ENCODE data around the gene PROK2.

The PROK2 gene

DNA sequence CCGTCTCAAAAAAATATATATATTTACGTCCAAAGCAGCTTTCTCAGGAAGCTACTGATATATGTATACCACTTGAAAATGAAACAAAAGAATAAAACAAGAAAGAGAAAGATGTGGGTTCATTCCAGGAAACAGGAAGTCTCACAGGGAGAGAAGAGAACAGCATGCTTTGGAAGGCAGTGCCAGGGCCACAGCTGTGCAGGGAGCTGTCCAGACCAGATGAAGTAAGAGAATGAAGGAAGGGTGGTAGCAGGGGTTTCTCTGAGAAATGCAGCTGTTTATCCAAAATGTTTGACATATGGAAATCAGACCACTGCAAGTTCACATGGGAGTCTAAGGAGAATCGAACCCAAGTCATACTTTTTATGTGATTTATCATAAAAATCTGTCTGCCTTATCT is 40.2 kb downstream of the PROK2 start:
- peaks cover 3% of the 10 kb centered on the region for H3K4me1 Mint-ChIP-seq
- H3K27me3 Mint-ChIP-seq, result peaks cover 10% of the 10 kb centered on the region
- H3K4me3 Mint-ChIP-seq, result no peak overlapping the region
- peaks cover 24% of the 10 kb centered on the region for H3K9me3 Mint-ChIP-seq
- H3K27ac Mint-ChIP-seq, result no peak overlapping the region
- CTCF ChIA-PET, result interaction anchor here (0.6 kb wide), 1 partner anchor 95 kb away, joined by 3 read pairs; no protein-coding TSS in a partner anchor
- DNase-seq, result no peak
- H3K36me3 Mint-ChIP-seq, result peaks cover 3% of the 10 kb centered on the region

DNA sequence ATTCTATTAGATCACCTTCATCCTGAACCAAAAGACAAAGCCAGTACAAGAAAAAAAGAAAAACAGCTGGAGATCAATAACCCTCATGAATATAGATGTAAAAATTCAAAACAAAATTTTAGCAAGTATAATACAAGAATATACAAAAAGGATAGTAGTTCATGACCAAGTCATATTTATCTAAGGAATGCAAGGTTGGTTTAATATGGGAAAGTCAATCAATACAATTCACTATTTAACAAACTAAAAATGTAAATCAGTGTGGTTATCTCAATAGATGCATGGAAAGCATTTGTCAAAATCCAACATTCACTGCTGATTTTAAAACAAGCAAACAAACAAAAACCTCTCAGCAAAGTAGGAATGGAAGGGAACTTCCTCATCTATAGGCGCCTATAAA is 42.3 kb downstream of the PROK2 start:
- H3K27me3 Mint-ChIP-seq, result peaks cover 18% of the 10 kb centered on the region
- peaks cover 25% of the 10 kb centered on the region for H3K9me3 Mint-ChIP-seq
- peaks cover 3% of the 10 kb centered on the region for H3K4me1 Mint-ChIP-seq
- CTCF ChIA-PET, result interaction anchor here (1.1 kb wide), 1 partner anchor 13 kb away, joined by 3 read pairs; no protein-coding TSS in a partner anchor
- H3K4me3 Mint-ChIP-seq, result no peak overlapping the region
- H3K27ac Mint-ChIP-seq, result no peak overlapping the region
- peaks cover 3% of the 10 kb centered on the region for H3K36me3 Mint-ChIP-seq
- DNase-seq, result no peak

DNA sequence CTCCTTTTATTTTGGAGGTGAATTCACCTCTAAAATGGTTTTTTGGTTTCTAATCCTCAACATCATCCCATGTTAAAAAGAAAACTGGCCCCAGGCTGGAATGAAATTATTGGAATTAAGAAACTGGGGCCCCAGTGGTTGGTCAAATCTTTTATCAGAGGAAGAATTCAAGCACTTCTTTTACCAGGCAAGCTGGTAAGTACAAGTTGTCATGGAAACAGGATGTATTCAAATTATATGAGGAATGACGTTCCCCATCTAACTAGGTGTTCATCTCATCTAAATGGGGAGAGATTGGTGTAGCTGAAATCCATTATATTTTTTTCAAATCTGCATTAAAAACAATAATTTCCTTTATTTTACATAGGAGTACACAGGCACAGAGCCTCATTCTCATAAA is 50.1 kb downstream of the PROK2 start:
- peaks cover 3% of the 10 kb centered on the region for H3K9me3 Mint-ChIP-seq
- CTCF ChIA-PET, result no interaction called here
- peaks cover 2% of the 10 kb centered on the region for H3K36me3 Mint-ChIP-seq
- no peak overlapping the region for H3K4me3 Mint-ChIP-seq
- H3K27ac Mint-ChIP-seq, result no peak overlapping the region
- no peak for DNase-seq
- H3K27me3 Mint-ChIP-seq, result peaks cover 20% of the 10 kb centered on the region
- H3K4me1 Mint-ChIP-seq, result peaks cover 15% of the 10 kb centered on the region

DNA sequence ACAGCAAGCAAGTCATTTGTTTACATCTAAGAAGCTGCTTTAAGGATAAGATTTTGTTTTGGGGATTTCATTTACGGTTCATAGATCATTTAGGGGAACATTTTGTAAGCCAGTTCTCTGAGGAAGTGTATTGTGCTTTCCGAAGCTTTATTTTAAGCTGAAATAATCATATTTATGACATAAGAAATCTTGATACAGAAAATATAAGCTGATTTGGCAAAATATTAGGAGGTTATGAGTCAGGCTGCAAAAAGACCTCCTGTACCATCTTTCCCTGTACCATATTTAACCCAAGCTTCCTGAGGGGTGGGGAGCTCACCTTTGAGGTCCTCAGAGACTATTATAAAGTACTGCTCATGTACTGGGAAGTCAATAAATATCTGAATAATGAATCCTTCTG is 51.6 kb downstream of the PROK2 start:
- Mint-ChIP-seq H3K4me3 (no peak overlapping the region), H3K4me1 (peaks cover 30% of the 10 kb centered on the region), H3K27ac (no peak overlapping the region), H3K36me3 (peaks cover 2% of the 10 kb centered on the region), H3K27me3 (peaks cover 13% of the 10 kb centered on the region), H3K9me3 (peaks cover 3% of the 10 kb centered on the region)
- no peak for DNase-seq
- CTCF ChIA-PET, result interaction anchor here (0.7 to 1.1 kb wide), 4 partner anchors 125 to 130 kb away, joined by 3 to 6 read pairs (median 4); no protein-coding TSS in a partner anchor

DNA sequence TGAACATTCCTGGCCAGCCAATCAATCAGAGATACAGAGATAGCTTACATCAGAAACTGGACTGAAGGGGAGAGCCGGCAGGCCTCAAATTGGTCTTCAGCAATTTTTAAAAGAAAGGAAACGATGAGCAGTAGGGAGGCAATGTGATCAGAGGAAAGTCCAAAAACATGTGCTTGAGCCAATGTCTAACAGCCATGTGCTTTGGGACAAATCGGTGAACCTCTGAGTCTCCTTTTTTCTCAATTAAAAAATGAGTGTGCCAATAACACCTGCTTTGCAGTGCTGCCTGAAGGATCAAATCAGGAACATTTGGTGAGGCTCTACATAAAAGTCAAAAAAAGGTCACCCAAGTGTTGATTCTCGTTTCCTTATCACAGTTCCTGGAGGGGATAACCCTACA is 52.3 kb downstream of the PROK2 start:
- no peak for DNase-seq
- H3K27ac Mint-ChIP-seq, result no peak overlapping the region
- peaks cover 33% of the 10 kb centered on the region for H3K4me1 Mint-ChIP-seq
- peaks cover 2% of the 10 kb centered on the region for H3K36me3 Mint-ChIP-seq
- CTCF ChIA-PET, result interaction anchor here (0.9 to 6.4 kb wide), 2 partner anchors 22 to 128 kb away, joined by 3 to 39 read pairs; no protein-coding TSS in a partner anchor
- H3K4me3 Mint-ChIP-seq, result no peak overlapping the region
- peaks cover 3% of the 10 kb centered on the region for H3K9me3 Mint-ChIP-seq
- H3K27me3 Mint-ChIP-seq, result peaks cover 6% of the 10 kb centered on the region

DNA sequence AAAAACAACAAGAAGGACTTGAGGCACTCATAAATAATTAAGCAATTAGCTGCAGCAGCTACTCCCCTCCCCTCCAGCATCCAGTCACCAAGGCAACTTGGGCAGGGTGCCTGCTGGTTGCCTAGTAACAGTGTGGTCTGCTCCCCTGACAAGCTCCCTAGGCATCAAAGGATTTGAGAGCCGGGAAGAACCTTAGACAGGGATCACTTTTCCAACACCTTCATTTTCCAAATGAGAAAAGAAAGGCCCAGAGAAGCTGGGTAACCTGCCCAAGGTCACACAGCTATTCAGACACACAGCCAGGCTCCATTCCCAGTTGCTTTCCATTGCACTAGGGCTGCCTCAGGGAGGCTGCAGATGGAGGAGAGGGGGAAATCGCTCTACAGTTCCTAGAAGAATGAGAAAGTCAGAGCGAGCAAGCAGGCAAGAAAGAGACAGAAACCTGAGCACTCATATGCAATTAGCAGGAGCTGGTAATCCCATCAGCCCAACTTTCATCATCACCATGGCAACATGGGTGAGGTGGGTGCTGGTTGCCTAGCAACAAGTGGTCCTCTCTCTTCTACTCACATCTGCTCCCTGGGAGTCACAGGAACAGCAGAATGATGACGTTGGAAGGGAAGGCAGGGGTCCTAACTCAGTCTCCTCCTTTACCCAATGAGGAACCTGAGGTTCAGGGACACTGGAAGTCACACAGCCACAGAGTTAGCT is 56.2 kb downstream of the PROK2 start:
- H3K36me3 Mint-ChIP-seq, result peaks cover 5% of the 10 kb centered on the region
- DNase-seq, result peak; percentile 33
- CTCF ChIA-PET, result interaction anchor here (0.6 to 6.4 kb wide), 9 partner anchors 10 to 577 kb away, joined by 3 to 39 read pairs (median 7); partner anchors contain the start of gene GPR27
- peak overlapping the region; percentile 83 for H3K27ac Mint-ChIP-seq
- H3K27me3 Mint-ChIP-seq, result peaks cover 3% of the 10 kb centered on the region
- H3K4me3 Mint-ChIP-seq, result no peak overlapping the region
- peaks cover 50% of the 10 kb centered on the region for H3K4me1 Mint-ChIP-seq
- no peaks in the 10 kb centered on the region for H3K9me3 Mint-ChIP-seq

DNA sequence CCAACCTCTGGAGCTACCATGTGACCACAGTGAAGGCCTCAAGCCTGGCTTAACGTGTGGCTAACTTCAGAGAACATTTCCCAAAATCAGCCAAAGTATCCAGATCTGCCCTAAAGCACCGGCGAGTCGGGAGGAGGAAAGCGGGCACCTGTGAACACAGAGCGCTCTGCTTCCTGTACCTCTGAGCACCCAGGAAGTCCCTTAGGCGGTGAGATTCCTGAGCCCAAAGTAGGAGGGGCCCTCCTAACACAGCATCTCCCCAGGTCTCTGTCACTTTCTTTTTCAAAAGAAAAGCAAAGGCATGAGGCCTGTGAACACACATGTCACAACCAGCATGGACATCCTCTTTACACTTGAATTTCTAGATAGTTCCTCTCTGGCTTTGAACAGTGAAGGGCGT is 58.8 kb downstream of the PROK2 start:
- DNase-seq, result peak; percentile 74
- CTCF ChIA-PET, result no interaction called here
- H3K27ac Mint-ChIP-seq, result peak overlapping the region; percentile 94
- no peaks in the 10 kb centered on the region for H3K27me3 Mint-ChIP-seq
- no peaks in the 10 kb centered on the region for H3K9me3 Mint-ChIP-seq
- peaks cover 11% of the 10 kb centered on the region for H3K36me3 Mint-ChIP-seq
- H3K4me3 Mint-ChIP-seq, result peak overlapping the region; percentile 92
- peaks cover 72% of the 10 kb centered on the region for H3K4me1 Mint-ChIP-seq

DNA sequence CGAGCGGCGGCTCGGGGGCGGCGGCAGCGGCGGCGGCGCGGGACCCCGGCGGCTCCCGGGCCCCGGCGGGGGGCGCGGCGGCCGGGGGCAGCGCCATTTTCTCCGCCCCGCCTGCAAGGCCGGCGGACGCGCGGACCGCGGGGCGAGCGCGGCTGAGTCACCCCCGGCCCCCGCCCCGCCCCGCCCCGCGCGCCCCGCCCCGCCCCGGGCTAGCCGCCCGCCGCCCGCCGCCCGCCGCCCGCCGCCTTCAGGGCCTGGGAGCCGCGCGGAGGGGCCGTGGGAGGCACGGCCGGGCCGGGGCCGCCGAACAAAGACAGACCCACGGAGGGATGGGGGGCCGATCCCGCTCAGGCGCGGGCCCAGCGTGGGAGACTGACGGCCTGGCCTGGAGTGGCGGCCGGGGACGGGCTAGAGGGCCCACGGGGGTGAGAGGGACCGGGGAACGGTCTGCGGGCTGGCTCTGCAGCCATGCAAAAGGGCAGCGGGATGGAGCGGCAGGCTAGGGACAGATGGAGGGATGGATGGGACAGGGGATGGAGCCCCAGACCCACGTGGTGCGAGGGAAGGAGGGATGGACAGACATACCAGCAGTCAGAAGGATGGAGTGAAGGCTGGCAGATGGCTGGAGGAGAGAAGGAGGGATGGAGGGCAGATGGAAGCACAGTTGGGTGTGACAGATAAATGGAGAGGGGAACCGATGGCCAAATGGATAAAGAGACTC is 59.5 kb downstream of the PROK2 start, which contains the start of gene EIF4E3:
Gene EIF4E3 (minus strand): TSS at position 132 of the 721 bp plus-strand sequence. CDS start 35 bp downstream, at position 97.
- Mint-ChIP-seq H3K4me1 (peaks cover 73% of the 10 kb centered on the region), H3K27ac (peak within 1 kb of the TSS; percentile 94), H3K36me3 (peaks cover 18% of the 10 kb centered on the region), H3K9me3 (no peaks in the 10 kb centered on the region), H3K27me3 (no peaks in the 10 kb centered on the region), H3K4me3 (peak within 1 kb of the TSS; percentile 94)
- peak; percentile 53 for DNase-seq
- CTCF ChIA-PET, result interaction anchor here (1.1 kb wide), 1 partner anchor 23 kb away, joined by 4 read pairs; no protein-coding TSS in a partner anchor

DNA sequence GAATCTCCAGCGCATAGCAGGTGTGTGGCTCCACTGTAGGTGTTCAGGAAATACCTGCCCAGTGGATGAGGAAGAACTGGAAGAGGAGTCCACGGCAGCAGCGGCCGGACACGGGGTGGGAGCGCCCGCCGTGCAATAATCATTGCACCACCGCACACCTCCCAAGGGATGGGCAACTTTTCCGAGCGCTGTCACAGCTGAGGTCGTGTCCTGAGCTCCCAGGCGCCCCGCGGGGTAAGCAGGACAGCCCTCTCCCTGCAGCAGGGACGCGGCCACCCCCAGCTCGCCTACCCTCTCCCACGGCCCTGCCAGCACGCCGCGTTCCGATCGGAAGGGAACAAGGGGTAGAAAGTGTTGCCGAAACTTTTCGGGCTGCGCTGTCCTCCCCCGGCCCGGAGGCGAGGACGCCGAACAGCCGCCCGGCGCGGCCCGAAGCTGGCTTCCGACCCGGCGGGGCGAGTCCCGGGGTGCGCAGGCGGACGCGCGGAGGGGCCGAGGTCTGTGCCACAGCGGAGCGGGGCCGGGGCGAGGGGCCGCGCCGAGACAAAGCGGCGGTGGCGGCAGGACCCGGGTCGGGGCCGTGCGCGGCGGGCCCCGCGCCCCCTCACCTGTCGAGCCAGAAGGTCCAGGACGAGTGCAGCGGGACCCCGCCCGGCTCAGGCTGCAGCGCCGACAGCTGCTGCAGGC is 60.2 kb downstream of the PROK2 start:
- Mint-ChIP-seq H3K27ac (peak overlapping the region; percentile 88), H3K4me3 (peak overlapping the region; percentile 94), H3K9me3 (no peaks in the 10 kb centered on the region), H3K27me3 (no peaks in the 10 kb centered on the region), H3K4me1 (peaks cover 68% of the 10 kb centered on the region), H3K36me3 (peaks cover 20% of the 10 kb centered on the region)
- peak; percentile 52 for DNase-seq
- CTCF ChIA-PET, result interaction anchor here (1.1 to 3.0 kb wide), 3 partner anchors 14 to 638 kb away, joined by 3 to 11 read pairs (median 4); no protein-coding TSS in a partner anchor

DNA sequence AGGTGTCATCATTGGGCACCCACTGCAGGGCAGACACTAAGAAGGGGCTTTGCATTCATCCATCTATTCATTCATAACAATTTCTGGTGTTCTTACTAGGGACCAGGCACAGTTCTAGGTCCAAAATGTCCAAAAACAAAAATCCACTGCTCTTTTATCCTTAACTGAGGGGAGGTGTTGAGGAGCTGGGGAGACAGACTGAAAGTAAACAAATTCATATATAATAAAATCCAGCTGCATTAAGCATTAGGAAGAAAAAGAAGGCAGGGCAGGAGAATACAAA is 60.8 kb downstream of the PROK2 start:
- H3K36me3 Mint-ChIP-seq, result peaks cover 25% of the 10 kb centered on the region
- no peaks in the 10 kb centered on the region for H3K9me3 Mint-ChIP-seq
- DNase-seq, result no peak
- peaks cover 67% of the 10 kb centered on the region for H3K4me1 Mint-ChIP-seq
- peak overlapping the region; percentile 94 for H3K4me3 Mint-ChIP-seq
- peak overlapping the region; percentile 88 for H3K27ac Mint-ChIP-seq
- H3K27me3 Mint-ChIP-seq, result no peaks in the 10 kb centered on the region
- CTCF ChIA-PET, result interaction anchor here (1.1 to 3.0 kb wide), 2 partner anchors 13 to 637 kb away, joined by 3 to 11 read pairs; no protein-coding TSS in a partner anchor

DNA sequence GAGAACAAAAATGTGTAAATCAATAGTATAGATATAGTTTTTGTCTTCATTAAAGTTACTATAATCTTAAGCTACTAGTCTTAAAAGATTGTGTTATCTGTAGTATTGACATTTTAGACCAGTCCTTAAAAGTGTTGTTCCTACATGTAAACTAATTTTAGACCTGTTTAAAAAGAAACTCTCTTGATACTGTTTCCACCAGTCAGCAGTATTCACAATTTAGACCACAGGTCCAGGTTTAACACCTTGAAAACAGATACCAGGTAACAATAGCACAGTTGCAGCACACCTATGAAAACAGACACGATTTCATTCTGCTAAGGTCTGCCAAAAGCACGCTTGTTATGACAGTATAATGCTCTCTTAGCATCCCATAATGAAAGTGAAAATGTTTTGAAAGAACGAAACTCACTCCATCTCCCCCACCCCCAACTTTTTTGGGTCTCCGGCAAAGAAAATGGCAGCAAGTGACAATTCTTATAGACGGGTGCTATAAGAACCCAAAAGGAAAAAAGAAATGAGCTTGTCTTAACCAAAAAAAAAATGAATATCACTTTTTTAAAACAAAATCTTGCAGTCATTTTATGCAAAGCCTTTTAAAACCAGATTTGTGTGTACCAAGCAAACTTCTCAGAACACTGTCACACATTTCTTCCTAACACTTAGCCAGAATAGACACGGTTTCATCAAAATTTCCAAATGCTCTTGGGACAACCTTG is 61.3 kb downstream of the PROK2 start:
- H3K4me3 Mint-ChIP-seq, result peak overlapping the region; percentile 94
- DNase-seq, result peak; percentile 79
- H3K36me3 Mint-ChIP-seq, result peaks cover 29% of the 10 kb centered on the region
- no peaks in the 10 kb centered on the region for H3K27me3 Mint-ChIP-seq
- CTCF ChIA-PET, result interaction anchor here (1.1 to 3.0 kb wide), 2 partner anchors 12 to 636 kb away, joined by 3 to 11 read pairs; no protein-coding TSS in a partner anchor
- H3K4me1 Mint-ChIP-seq, result peaks cover 68% of the 10 kb centered on the region
- H3K27ac Mint-ChIP-seq, result peak overlapping the region; percentile 88
- no peaks in the 10 kb centered on the region for H3K9me3 Mint-ChIP-seq

DNA sequence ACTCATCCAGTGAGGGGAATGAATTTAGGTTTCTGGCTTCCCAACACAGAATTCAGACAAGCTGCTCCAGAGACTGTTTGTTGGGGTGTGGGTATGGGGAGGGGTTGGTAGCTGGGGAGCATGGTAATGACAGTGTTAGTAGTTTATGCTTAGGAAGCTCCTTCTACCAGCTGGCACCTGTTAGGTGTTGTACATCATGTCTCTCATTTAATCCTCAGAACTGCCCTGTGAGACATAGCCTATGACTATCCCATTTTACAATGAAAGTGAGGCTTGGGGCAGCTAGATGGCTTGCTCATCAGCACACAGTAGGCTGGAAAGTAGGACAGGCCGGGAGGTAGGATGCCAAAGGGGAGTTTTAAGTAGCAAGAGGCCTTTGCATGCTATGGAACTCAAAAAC is 62.3 kb downstream of the PROK2 start:
- Mint-ChIP-seq H3K27ac (peak overlapping the region; percentile 88), H3K4me1 (peaks cover 72% of the 10 kb centered on the region), H3K27me3 (no peaks in the 10 kb centered on the region), H3K9me3 (no peaks in the 10 kb centered on the region), H3K4me3 (peak overlapping the region; percentile 94), H3K36me3 (peaks cover 33% of the 10 kb centered on the region)
- CTCF ChIA-PET, result interaction anchor here (3.0 kb wide), 1 partner anchor 12 kb away, joined by 11 read pairs; no protein-coding TSS in a partner anchor
- DNase-seq, result no peak

Data from activated naive CD4-positive, alpha-beta T cell treated with anti-CD3 and anti-CD28 coated beads, Interleukin-2, amount 10 ng/mL, durations not matched to agents 7 days and 5 days (primary cell).